ENCODE measurements around the gene VWCE.

Gene VWCE

GRCh38 chr11:61329871-61330270, 34.8 kb upstream of the VWCE start:
- no peak for DNase-seq

GRCh38 chr11:61328351-61328750, 33.2 kb upstream of the VWCE start:
- no peak for DNase-seq

- peak; percentile 58 for DNase-seq
Measured at GRCh38 chr11:61327669-61328071, 32.6 kb upstream of the VWCE start.

GRCh38 chr11:61325649-61326414, 30.7 kb upstream of the VWCE start:
- DNase-seq, result no peak

GRCh38 chr11:61315260-61315659, 20.1 kb upstream of the VWCE start:
- no peak for DNase-seq

GRCh38 chr11:61310749-61311148, 15.6 kb upstream of the VWCE start:
- DNase-seq, result no peak

- DNase-seq, result no peak
Measured at GRCh38 chr11:61309739-61310138, 14.6 kb upstream of the VWCE start.

- DNase-seq, result no peak
Measured at GRCh38 chr11:61309141-61309540, 14.0 kb upstream of the VWCE start.

GRCh38 chr11:61307354-61307753, 12.2 kb upstream of the VWCE start:
- no peak for DNase-seq

GRCh38 chr11:61306221-61306620, 11.1 kb upstream of the VWCE start:
- DNase-seq, result no peak

- DNase-seq, result no peak
Measured at GRCh38 chr11:61305417-61305816, 10.3 kb upstream of the VWCE start.

GRCh38 chr11:61303725-61304124, 8.6 kb upstream of the VWCE start:
- no peak for DNase-seq

- DNase-seq, result no peak
Measured at GRCh38 chr11:61302550-61302949, 7.4 kb upstream of the VWCE start.

GRCh38 chr11:61298663-61299244, 3.6 kb upstream of the VWCE start:
- DNase-seq, result no peak

- DNase-seq, result peak; percentile 95
Measured at GRCh38 chr11:61297746-61298145, 2.6 kb upstream of the VWCE start.

- peak; percentile 54 for DNase-seq
Measured at GRCh38 chr11:61297341-61297740, 2.2 kb upstream of the VWCE start.

- no peak for DNase-seq
Measured at GRCh38 chr11:61295596-61295926, 445 bp upstream of the VWCE start.

- DNase-seq, result peak; percentile 41
Measured at GRCh38 chr11:61293867-61294716, 1.0 kb downstream of the VWCE start.

- DNase-seq, result no peak
Measured at GRCh38 chr11:61292356-61292755, 2.8 kb downstream of the VWCE start.

- DNase-seq, result no peak
Measured at GRCh38 chr11:61290905-61291690, 4.0 kb downstream of the VWCE start.

- no peak for DNase-seq
Measured at GRCh38 chr11:61287338-61287977, 7.7 kb downstream of the VWCE start.

- no peak for DNase-seq
Measured at GRCh38 chr11:61283613-61284012, 11.5 kb downstream of the VWCE start.
